Measurements from ENCODE around the gene SPTB.

Gene SPTB

GRCh38 chr14:64717870-64718269 is 161.8 kb downstream of the SPTB start:
- no peaks in the 10 kb centered on the region for H3K9me2 ChIP-seq (replicated peaks; ENCODE audit: insufficient read depth, low read length)
- H3K9ac ChIP-seq (ENCODE audit: low read length) = no peak overlapping the region
- H3K4me3 ChIP-seq (ENCODE audit: insufficient read depth, low read length, poor library complexity, severe bottlenecking) = no peak overlapping the region
- no peak for TF ChIP-seq EZH2phosphoT487 (conservative IDR thresholded peaks at IDR 0.05; ENCODE audit: low read length)
- no peak for TF ChIP-seq CTCF (IDR thresholded peaks at IDR 0.05; ENCODE audit: insufficient read depth, low read length, poor library complexity, severe bottlenecking)
- H2AFZ ChIP-seq (ENCODE audit: low read depth, low read length, severe bottlenecking) = no peak overlapping the region
- H3K79me2 ChIP-seq (ENCODE audit: insufficient read depth, low read length) = no peaks in the 10 kb centered on the region
- no peaks in the 10 kb centered on the region for H3K36me3 ChIP-seq (ENCODE audit: low read length)
- H3K9me3 ChIP-seq (ENCODE audit: insufficient read depth, low read length) = peaks cover 12% of the 10 kb centered on the region; the same call in 1 of the 2 replicates
- no peaks in the 10 kb centered on the region for H4K20me1 ChIP-seq (ENCODE audit: low read depth, low read length)
- H3F3A ChIP-seq (ENCODE audit: insufficient read depth) = no peaks in the 10 kb centered on the region
- no peak overlapping the region for H3K27ac ChIP-seq (ENCODE audit: low read depth, low read length)
- H3K4me2 ChIP-seq (ENCODE audit: low read depth, low read length, poor library complexity, severe bottlenecking) = no peak overlapping the region
- H3K27me3 ChIP-seq (ENCODE audit: low read length) = no peaks in the 10 kb centered on the region; the same call in 1 of the 2 replicates

GRCh38 chr14:64715628-64716412 is 163.9 kb downstream of the SPTB start:
- no peaks in the 10 kb centered on the region for H3K79me2 ChIP-seq (ENCODE audit: insufficient read depth, low read length)
- no peak overlapping the region for H2AFZ ChIP-seq (ENCODE audit: low read depth, low read length, severe bottlenecking)
- H3F3A ChIP-seq (ENCODE audit: insufficient read depth) = no peaks in the 10 kb centered on the region
- H3K9me3 ChIP-seq (ENCODE audit: insufficient read depth, low read length) = peaks cover 12% of the 10 kb centered on the region; the same call in 1 of the 2 replicates
- no peaks in the 10 kb centered on the region for H3K9me2 ChIP-seq (replicated peaks; ENCODE audit: insufficient read depth, low read length)
- H3K4me2 ChIP-seq (ENCODE audit: low read depth, low read length, poor library complexity, severe bottlenecking) = no peak overlapping the region
- H3K9ac ChIP-seq (ENCODE audit: low read length) = no peak overlapping the region
- no peaks in the 10 kb centered on the region; the same call in 1 of the 2 replicates for H3K27me3 ChIP-seq (ENCODE audit: low read length)
- H3K27ac ChIP-seq (ENCODE audit: low read depth, low read length) = no peak overlapping the region
- H3K36me3 ChIP-seq (ENCODE audit: low read length) = no peaks in the 10 kb centered on the region
- TF ChIP-seq EZH2phosphoT487 (conservative IDR thresholded peaks at IDR 0.05; ENCODE audit: low read length) (no peak), CTCF (IDR thresholded peaks at IDR 0.05; ENCODE audit: insufficient read depth, low read length, poor library complexity, severe bottlenecking) (no peak)
- no peak overlapping the region for H3K4me3 ChIP-seq (ENCODE audit: insufficient read depth, low read length, poor library complexity, severe bottlenecking)
- H4K20me1 ChIP-seq (ENCODE audit: low read depth, low read length) = no peaks in the 10 kb centered on the region

- Histone ChIP-seq H3K36me3 (ENCODE audit: low read length) (no peaks in the 10 kb centered on the region), H3K27ac (ENCODE audit: low read depth, low read length) (no peak overlapping the region), H3F3A (ENCODE audit: insufficient read depth) (no peaks in the 10 kb centered on the region), H2AFZ (ENCODE audit: low read depth, low read length, severe bottlenecking) (no peak overlapping the region), H3K79me2 (ENCODE audit: insufficient read depth, low read length) (no peaks in the 10 kb centered on the region), H3K9me2 (replicated peaks; ENCODE audit: insufficient read depth, low read length) (no peaks in the 10 kb centered on the region), H3K27me3 (ENCODE audit: low read length) (no peaks in the 10 kb centered on the region; the same call in 1 of the 2 replicates), H4K20me1 (ENCODE audit: low read depth, low read length) (no peaks in the 10 kb centered on the region), H3K4me3 (ENCODE audit: insufficient read depth, low read length, poor library complexity, severe bottlenecking) (no peak overlapping the region), H3K9ac (ENCODE audit: low read length) (no peak overlapping the region), H3K9me3 (ENCODE audit: insufficient read depth, low read length) (peaks cover 12% of the 10 kb centered on the region; the same call in 1 of the 2 replicates), H3K4me2 (ENCODE audit: low read depth, low read length, poor library complexity, severe bottlenecking) (no peak overlapping the region)
- TF ChIP-seq CTCF (IDR thresholded peaks at IDR 0.05; ENCODE audit: insufficient read depth, low read length, poor library complexity, severe bottlenecking) = no peak
- no peak for TF ChIP-seq EZH2phosphoT487 (conservative IDR thresholded peaks at IDR 0.05; ENCODE audit: low read length)
Measured at GRCh38 chr14:64715146-64715627, 164.5 kb downstream of the SPTB start.

Data from SU-DHL-6 (cell line).